ENCODE results near the gene RICTOR. TPM values are rescaled to one million over a fixed set of nuclear protein-coding genes. Genes with fewer than 3 reads are reported as not detected.

Gene RICTOR
- total and polyA plus RNA-seq, 9 donors, result 6.7 to 55.1 (median 41.5) TPM

DNA sequence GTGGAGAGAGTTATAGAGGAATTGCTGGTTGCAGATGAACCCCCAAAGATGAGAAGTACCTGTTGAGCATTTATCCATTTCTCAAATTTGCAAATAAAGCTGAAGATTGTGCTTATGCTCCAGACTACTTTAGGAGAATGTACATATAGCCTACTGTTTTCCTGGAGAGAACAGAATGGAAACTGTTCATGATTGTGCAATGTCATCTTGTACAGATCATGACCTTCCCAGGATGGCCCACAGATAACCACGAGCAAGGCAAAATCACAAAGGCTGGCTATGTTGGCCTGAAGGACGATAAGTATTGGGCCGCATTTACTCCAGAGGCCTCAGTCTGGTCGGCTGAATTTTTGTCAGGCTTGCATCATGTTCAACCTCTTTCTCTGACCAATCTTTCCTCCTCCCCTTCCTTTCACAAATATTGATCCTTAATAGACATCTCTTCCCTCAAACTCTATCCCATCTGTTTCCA is 28.5 kb upstream of the RICTOR start:
- H3K27ac ChIP-seq, result no peak overlapping the region
- no peak overlapping the region for H3K4me3 ChIP-seq
- no peaks in the 10 kb centered on the region for H3K9me3 ChIP-seq
- no peak for DNase-seq
- TF ChIP-seq EP300 (IDR thresholded peaks at IDR 0.05), result no peak
- TF ChIP-seq, protein P1, sequence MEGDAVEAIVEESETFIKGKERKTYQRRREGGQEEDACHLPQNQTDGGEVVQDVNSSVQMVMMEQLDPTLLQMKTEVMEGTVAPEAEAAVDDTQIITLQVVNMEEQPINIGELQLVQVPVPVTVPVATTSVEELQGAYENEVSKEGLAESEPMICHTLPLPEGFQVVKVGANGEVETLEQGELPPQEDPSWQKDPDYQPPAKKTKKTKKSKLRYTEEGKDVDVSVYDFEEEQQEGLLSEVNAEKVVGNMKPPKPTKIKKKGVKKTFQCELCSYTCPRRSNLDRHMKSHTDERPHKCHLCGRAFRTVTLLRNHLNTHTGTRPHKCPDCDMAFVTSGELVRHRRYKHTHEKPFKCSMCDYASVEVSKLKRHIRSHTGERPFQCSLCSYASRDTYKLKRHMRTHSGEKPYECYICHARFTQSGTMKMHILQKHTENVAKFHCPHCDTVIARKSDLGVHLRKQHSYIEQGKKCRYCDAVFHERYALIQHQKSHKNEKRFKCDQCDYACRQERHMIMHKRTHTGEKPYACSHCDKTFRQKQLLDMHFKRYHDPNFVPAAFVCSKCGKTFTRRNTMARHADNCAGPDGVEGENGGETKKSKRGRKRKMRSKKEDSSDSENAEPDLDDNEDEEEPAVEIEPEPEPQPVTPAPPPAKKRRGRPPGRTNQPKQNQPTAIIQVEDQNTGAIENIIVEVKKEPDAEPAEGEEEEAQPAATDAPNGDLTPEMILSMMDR (IDR thresholded peaks at IDR 0.05), result no peak
- TF ChIP-seq POLR2A (IDR thresholded peaks at IDR 0.05), result no peak
- no peaks in the 10 kb centered on the region for H3K4me1 ChIP-seq (ENCODE audit: insufficient read depth)
- intact Hi-C loops (cut with DNase I), result no loop called here
- WGBS, 3 donors, result 89 to 96% (median 93%) methylated on average over 4 of the region's 4 CpGs
- H3K36me3 ChIP-seq, result no peaks in the 10 kb centered on the region
- H3K27me3 ChIP-seq, result no peaks in the 10 kb centered on the region

DNA sequence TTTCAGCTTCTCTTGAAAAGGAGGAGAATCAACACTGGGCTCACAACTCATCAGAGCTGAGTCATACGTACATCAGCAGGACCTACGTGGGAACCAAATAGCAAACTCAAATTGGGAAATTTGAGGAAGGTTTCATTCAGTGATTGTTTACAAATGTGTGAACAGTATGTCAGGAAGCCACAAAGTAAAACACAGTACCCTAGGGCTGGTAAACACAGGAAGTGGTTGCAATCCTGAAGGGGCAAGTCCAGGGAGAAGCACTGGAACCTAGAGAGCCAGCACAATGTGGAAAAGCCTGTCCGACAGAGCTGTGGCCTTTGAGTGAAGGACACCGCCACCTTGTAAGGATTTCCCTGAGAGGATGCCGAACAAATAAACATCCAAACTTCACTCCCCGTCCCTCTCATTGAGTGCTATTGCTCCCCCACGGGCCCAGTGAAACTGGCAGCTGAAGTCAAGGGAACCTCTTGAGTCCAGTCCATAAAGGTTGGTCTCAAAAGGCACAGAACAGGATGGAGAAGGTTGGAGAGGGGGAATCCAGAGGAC is 26.7 kb upstream of the RICTOR start:
- intact Hi-C loops (cut with DNase I), result no loop called here
- WGBS, 3 donors, result 77 to 85% (median 83%) methylated on average over 7 of the region's 7 CpGs
- Histone ChIP-seq H3K4me1 (ENCODE audit: insufficient read depth) (no peaks in the 10 kb centered on the region), H3K36me3 (no peaks in the 10 kb centered on the region), H3K27ac (no peak overlapping the region), H3K4me3 (no peak overlapping the region), H3K9me3 (no peaks in the 10 kb centered on the region), H3K27me3 (no peaks in the 10 kb centered on the region)
- no peak for DNase-seq
- TF ChIP-seq POLR2A (IDR thresholded peaks at IDR 0.05) (no peak), EP300 (IDR thresholded peaks at IDR 0.05) (no peak)
- TF ChIP-seq, protein P1 (IDR thresholded peaks at IDR 0.05), result no peak

DNA sequence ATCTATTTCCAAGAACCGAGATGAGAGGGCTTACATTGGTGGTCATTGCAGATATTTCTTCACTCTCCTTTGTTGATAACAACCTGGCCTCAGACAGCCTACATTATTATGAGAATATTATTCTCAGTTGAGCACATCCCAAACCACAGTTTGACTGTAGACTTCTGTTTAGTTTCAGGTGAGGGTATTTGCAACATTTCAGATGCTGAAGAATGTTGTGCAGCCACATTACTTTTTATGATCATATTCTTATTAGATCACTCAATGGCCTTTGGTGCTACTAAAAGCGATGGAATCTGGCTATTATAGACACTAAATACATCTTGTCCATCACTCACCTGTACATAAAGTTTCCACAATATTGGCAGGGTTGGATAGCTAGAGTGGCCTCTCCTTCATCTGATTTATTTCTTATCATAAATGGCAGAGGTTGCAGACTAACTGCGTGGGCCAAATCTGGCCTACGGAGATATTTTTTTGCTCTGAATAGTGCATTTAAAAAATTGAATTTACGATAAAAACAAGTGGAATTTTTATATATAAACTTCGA is 26.2 kb upstream of the RICTOR start:
- intact Hi-C loops (cut with DNase I), result no loop called here
- 83 to 87% (median 85%) methylated on average over 6 of the region's 6 CpGs for WGBS, 3 donors
- Histone ChIP-seq H3K27me3 (no peaks in the 10 kb centered on the region), H3K27ac (no peak overlapping the region), H3K4me3 (no peak overlapping the region), H3K9me3 (no peaks in the 10 kb centered on the region), H3K4me1 (ENCODE audit: insufficient read depth) (no peaks in the 10 kb centered on the region), H3K36me3 (no peaks in the 10 kb centered on the region)
- no peak for DNase-seq
- TF ChIP-seq POLR2A (IDR thresholded peaks at IDR 0.05), result no peak
- TF ChIP-seq, protein P1 (IDR thresholded peaks at IDR 0.05), result no peak
- no peak for TF ChIP-seq EP300 (IDR thresholded peaks at IDR 0.05)

DNA sequence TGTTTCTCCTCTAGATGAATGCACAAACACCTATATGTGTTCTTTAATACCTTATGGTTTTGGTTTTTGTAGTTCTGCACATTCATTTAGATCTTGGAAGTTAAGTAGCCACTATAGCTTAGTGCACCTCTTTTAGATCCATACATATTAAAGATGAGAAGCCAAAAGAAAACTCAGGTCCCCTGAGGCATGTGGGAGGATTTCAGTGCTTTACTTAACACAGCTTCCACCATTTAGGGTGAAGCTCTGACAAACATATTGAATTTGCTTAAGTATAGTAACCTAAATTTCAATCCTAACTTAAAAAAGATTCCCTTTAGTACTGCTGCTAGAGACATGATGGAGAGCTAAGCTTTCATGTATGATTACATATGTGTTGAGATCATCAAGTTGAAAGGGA is 25.6 kb upstream of the RICTOR start:
- no peak for TF ChIP-seq POLR2A (IDR thresholded peaks at IDR 0.05)
- TF ChIP-seq, protein P1 (IDR thresholded peaks at IDR 0.05), result no peak
- intact Hi-C loops (cut with DNase I), result no loop called here
- Histone ChIP-seq H3K4me3 (no peak overlapping the region), H3K4me1 (ENCODE audit: insufficient read depth) (no peaks in the 10 kb centered on the region), H3K27ac (no peak overlapping the region), H3K9me3 (no peaks in the 10 kb centered on the region), H3K36me3 (no peaks in the 10 kb centered on the region), H3K27me3 (no peaks in the 10 kb centered on the region)
- no peak for DNase-seq

All from ovary (tissue), 9 donors.